ENCODE data around the gene COL17A1. TPM values are rescaled to one million over a fixed set of nuclear protein-coding genes. Genes with fewer than 3 reads are reported as not detected.

Gene COL17A1
- polyA plus RNA-seq, 1 experiment, result not detected

DNA sequence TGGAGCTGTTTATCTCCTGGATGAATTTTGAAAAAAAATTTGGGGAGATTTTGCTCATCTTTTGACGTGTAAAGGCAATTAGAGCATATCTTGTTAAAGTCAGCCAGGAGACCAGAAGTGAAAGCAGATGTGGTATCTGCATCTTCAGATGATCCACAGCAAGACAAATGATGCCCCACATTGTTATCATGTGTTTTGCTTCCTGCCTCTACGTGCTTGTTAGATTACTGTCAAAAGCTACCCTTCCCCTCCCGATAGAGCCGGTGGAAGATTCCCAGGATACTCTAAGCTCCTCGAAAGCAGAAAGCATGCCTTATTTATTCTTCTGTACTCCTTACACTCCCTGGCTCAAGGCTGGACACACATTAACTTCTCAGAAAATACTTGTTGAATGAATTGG, 12.9 kb downstream of the COL17A1 start:
- ChIA-PET CTCF (interaction anchor here (1.5 to 1.8 kb wide), 2 partner anchors 8 to 48 kb away, joined by 6 to 9 read pairs; no protein-coding TSS in a partner anchor), POLR2A (no interaction called here)
- Histone ChIP-seq H3K4me3 (ENCODE audit: low read depth, low read length) (no peak overlapping the region), H3K27me3 (ENCODE audit: control insufficient read depth, insufficient read depth, low read length) (peaks cover 64% of the 10 kb centered on the region), H3K27ac (ENCODE audit: low read depth, low read length) (no peak overlapping the region), H3K9me3 (ENCODE audit: control insufficient read depth, insufficient read depth, low read length) (no peaks in the 10 kb centered on the region)
- no peak for DNase-seq (ENCODE audit: low read depth, low spot score)
- TF ChIP-seq, protein P1, sequence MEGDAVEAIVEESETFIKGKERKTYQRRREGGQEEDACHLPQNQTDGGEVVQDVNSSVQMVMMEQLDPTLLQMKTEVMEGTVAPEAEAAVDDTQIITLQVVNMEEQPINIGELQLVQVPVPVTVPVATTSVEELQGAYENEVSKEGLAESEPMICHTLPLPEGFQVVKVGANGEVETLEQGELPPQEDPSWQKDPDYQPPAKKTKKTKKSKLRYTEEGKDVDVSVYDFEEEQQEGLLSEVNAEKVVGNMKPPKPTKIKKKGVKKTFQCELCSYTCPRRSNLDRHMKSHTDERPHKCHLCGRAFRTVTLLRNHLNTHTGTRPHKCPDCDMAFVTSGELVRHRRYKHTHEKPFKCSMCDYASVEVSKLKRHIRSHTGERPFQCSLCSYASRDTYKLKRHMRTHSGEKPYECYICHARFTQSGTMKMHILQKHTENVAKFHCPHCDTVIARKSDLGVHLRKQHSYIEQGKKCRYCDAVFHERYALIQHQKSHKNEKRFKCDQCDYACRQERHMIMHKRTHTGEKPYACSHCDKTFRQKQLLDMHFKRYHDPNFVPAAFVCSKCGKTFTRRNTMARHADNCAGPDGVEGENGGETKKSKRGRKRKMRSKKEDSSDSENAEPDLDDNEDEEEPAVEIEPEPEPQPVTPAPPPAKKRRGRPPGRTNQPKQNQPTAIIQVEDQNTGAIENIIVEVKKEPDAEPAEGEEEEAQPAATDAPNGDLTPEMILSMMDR (IDR thresholded peaks at IDR 0.05; ENCODE audit: low read depth, low read length), result no peak

DNA sequence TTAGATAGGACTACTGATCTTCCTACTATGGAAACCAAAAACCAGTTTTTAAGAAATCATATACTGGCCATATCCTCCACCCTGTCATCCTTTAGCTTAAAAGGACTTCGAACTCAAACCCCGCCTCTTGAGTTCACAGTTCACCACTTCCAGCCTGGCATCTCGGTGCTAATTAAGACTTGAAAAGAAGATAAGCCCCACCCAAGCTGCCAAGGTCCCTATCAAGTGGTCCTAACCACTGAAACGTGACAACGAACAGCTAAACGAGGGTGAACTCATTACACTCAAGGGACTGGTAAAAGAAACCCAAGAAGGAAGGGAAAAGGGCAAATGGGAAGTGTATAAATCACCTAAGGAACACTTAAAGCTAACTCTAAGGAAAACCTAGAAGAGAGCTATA, 16.1 kb downstream of the COL17A1 start:
- Histone ChIP-seq H3K4me3 (ENCODE audit: low read depth, low read length) (no peak overlapping the region), H3K9me3 (ENCODE audit: control insufficient read depth, insufficient read depth, low read length) (no peaks in the 10 kb centered on the region), H3K27me3 (ENCODE audit: control insufficient read depth, insufficient read depth, low read length) (peaks cover 63% of the 10 kb centered on the region), H3K27ac (ENCODE audit: low read depth, low read length) (no peak overlapping the region)
- no peak for DNase-seq (ENCODE audit: low read depth, low spot score)
- ChIA-PET CTCF (interaction anchor here (0.7 to 1.4 kb wide), 2 partner anchors 10 to 53 kb away, joined by 3 to 4 read pairs; partner anchors contain the start of gene SFR1), POLR2A (no interaction called here)
- TF ChIP-seq, protein P1 (IDR thresholded peaks at IDR 0.05; ENCODE audit: low read depth, low read length), result no peak

DNA sequence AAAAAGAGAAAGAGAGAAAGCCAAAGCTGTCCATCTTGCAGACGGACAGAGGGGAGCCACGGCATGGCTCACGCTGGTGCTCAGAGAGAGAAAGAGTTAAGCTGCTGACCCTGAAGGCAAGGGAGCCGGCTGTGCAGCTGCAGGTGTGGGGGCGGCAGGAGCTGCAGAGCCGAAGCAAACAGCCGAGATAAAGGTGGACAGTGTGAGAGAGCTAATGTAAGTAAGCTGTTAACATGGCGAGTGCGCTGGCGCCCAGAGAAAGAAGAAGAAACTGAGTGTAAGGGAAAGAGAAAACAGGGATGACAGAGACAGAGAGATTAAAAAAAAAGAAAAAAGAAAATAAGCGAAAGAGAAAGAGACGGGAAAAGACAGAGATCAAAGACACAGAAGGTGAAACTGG, 18.2 kb downstream of the COL17A1 start:
- Histone ChIP-seq H3K9me3 (ENCODE audit: control insufficient read depth, insufficient read depth, low read length) (no peaks in the 10 kb centered on the region), H3K27me3 (ENCODE audit: control insufficient read depth, insufficient read depth, low read length) (peaks cover 53% of the 10 kb centered on the region), H3K27ac (ENCODE audit: low read depth, low read length) (no peak overlapping the region), H3K4me3 (ENCODE audit: low read depth, low read length) (no peak overlapping the region)
- CTCF ChIA-PET, result interaction anchor here (0.6 to 1.4 kb wide), 2 partner anchors 14 to 315 kb away, joined by 5 to 8 read pairs; no protein-coding TSS in a partner anchor
- TF ChIP-seq, protein P1 (IDR thresholded peaks at IDR 0.05; ENCODE audit: low read depth, low read length), result no peak
- no peak for DNase-seq (ENCODE audit: low read depth, low spot score)
- POLR2A ChIA-PET, result no interaction called here

DNA sequence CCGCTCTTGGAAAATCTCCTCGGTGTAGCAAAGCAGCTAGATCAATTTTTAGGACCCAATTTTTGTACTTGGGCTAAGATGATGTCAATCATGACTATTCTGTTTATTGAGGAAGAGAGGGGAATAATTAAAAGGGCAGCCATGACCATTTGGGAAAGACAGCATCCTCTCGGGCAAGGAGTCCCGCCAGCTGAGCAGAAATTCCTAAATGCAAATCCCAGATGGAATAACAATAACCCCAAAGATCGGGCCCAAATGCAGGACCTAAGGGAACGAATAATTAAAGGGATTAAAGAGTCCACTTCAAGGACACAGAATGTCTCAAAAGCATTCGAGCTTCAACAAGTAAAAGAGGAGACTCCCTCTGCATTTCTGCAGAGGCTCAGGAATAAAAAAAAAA, 18.7 kb downstream of the COL17A1 start:
- DNase-seq (ENCODE audit: low read depth, low spot score), result no peak
- TF ChIP-seq, protein P1 (IDR thresholded peaks at IDR 0.05; ENCODE audit: low read depth, low read length), result no peak
- Histone ChIP-seq H3K9me3 (ENCODE audit: control insufficient read depth, insufficient read depth, low read length) (no peaks in the 10 kb centered on the region), H3K27me3 (ENCODE audit: control insufficient read depth, insufficient read depth, low read length) (peaks cover 49% of the 10 kb centered on the region), H3K27ac (ENCODE audit: low read depth, low read length) (no peak overlapping the region), H3K4me3 (ENCODE audit: low read depth, low read length) (no peak overlapping the region)
- CTCF ChIA-PET, result interaction anchor here (0.6 to 1.4 kb wide), 2 partner anchors 14 to 315 kb away, joined by 5 to 8 read pairs; no protein-coding TSS in a partner anchor
- POLR2A ChIA-PET, result interaction anchor here (0.7 kb wide), 1 partner anchor 10 kb away, joined by 3 read pairs; no protein-coding TSS in a partner anchor

DNA sequence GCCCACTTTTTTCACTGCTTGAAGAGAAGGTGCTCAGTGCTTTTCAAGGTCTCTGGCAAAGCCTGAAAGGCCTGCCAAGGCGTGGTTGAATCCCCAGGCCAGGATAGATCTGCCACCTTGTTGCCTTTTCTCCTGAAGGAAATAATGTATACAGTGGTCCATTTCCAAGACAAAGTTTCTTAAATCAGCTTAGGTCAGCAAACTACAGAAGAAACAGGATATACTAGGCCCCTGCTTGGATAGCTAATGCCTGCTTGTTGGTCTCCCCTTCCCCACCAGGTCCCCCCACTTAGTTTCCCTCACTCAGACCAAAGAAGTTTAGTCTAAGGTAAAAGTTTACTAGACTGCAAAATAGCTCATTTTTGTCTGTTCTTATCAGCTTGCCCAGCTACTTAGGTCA, 19.9 kb downstream of the COL17A1 start:
- Histone ChIP-seq H3K27ac (ENCODE audit: low read depth, low read length) (no peak overlapping the region), H3K4me3 (ENCODE audit: low read depth, low read length) (no peak overlapping the region), H3K9me3 (ENCODE audit: control insufficient read depth, insufficient read depth, low read length) (no peaks in the 10 kb centered on the region), H3K27me3 (ENCODE audit: control insufficient read depth, insufficient read depth, low read length) (peaks cover 39% of the 10 kb centered on the region)
- ChIA-PET CTCF (no interaction called here), POLR2A (no interaction called here)
- TF ChIP-seq, protein P1 (IDR thresholded peaks at IDR 0.05; ENCODE audit: low read depth, low read length), result no peak
- DNase-seq (ENCODE audit: low read depth, low spot score), result no peak

All from AG04450 (cell line).